Endodermal cell (in vitro differentiated cells): ENCODE data around the gene MTOR. TPM values are rescaled to one million over a fixed set of nuclear protein-coding genes. Genes with fewer than 3 reads are reported as not detected.

Experiments
- DNase-seq: peaks from one replicate; pipeline ENCODE4 v3.0.0-alpha.2; 2017
- H3K27ac ChIP-seq: 2 replicates; pipeline ENCODE4 v1.5.1; 2013; ENCODE audit warnings: mild to moderate bottlenecking, low read depth, low read length, moderate library complexity
- H3K27me3 ChIP-seq: 2 replicates; pipeline ENCODE4 v1.6.1; 2013; ENCODE audit warnings: mild to moderate bottlenecking, low read length, moderate library complexity; ENCODE audit not compliant: insufficient read depth, control insufficient read depth, poor library complexity, severe bottlenecking
- H3K36me3 ChIP-seq: 2 replicates; pipeline ENCODE4 v1.7.0; 2013; ENCODE audit warnings: mild to moderate bottlenecking, low read length, moderate library complexity; ENCODE audit not compliant: control insufficient read depth, insufficient read depth
- H3K4me1 ChIP-seq: one replicate; pipeline ENCODE4 v1.7.0; 2013; ENCODE audit warnings: low read length; ENCODE audit not compliant: control insufficient read depth, insufficient read depth
- H3K4me3 ChIP-seq: 2 replicates; pipeline ENCODE4 v1.5.1; 2013; ENCODE audit warnings: mild to moderate bottlenecking, low read length, moderate library complexity
- H3K9ac ChIP-seq: 2 replicates; pipeline ENCODE4 v1.6.1; 2013; ENCODE audit warnings: mild to moderate bottlenecking, low read length, moderate library complexity; ENCODE audit not compliant: poor library complexity, severe bottlenecking; ENCODE audit errors: extremely low read depth
- H3K9me3 ChIP-seq: 2 replicates; pipeline ENCODE4 v1.6.1; 2013; ENCODE audit warnings: mild to moderate bottlenecking, low read length, moderate library complexity; ENCODE audit not compliant: control insufficient read depth
- H3K27ac Mint-ChIP-seq: 2 replicates; pipeline ENCODE4 v1.8.0; 2020; ENCODE audit warnings: mixed read lengths
- H3K27me3 Mint-ChIP-seq: 2 replicates; pipeline ENCODE4 v1.8.0; 2021; ENCODE audit warnings: mild to moderate bottlenecking, mixed read lengths; ENCODE audit not compliant: insufficient read depth
- H3K36me3 Mint-ChIP-seq: 2 replicates; pipeline ENCODE4 v1.8.0; 2020; ENCODE audit warnings: low read depth, mixed read lengths
- H3K4me1 Mint-ChIP-seq: 2 replicates; pipeline ENCODE4 v1.8.0; 2020; ENCODE audit warnings: mixed read lengths
- H3K4me3 Mint-ChIP-seq: 2 replicates; pipeline ENCODE4 v1.8.0; 2020; ENCODE audit warnings: mild to moderate bottlenecking, moderate library complexity, mixed read lengths
- H3K9me3 Mint-ChIP-seq: 2 replicates; pipeline ENCODE4 v1.8.0; 2020; ENCODE audit warnings: mild to moderate bottlenecking, mixed read lengths
- WGBS, 2 experiments: methylation state at CpG; one replicate each; pipeline versions ENCODE4 v1.1.5 to v1.1.7; 2013; ENCODE audit warnings: missing lambda C conversion rate in 2 of 2, mixed read lengths in 1 of 2; ENCODE audit not compliant: insufficient coverage in 1 of 2, insufficient read length in 1 of 2; 5-methylcytosine and 5-hydroxymethylcytosine counted together
- total RNA-seq, 2 donors: library from RNA; stranded (reverse); fragmentation: NEBNext Ultra II Directional in 1 of 2; extraction: Animal tissue kit (Norgen Biotek cat#: 25700) in 1 of 2; gene quantifications; 2 replicates in 1 of 2; 3 replicates in 1 of 2; pipeline ENCODE4 v1.2.1, GENCODE V29; 2021
- TF ChIP-seq, protein P1 (sequence below): fragments of 200-600 bp; sonication (generic); conservative IDR thresholded peaks from 2 replicates; pipeline ENCODE4 v1.5.0; 2021; ENCODE audit warnings: antibody characterized with exemption, mild to moderate bottlenecking

The MTOR gene
- total RNA-seq, 2 donors from 2014 or later: 69.0 to 78.3 TPM

- TF ChIP-seq, protein P1, sequence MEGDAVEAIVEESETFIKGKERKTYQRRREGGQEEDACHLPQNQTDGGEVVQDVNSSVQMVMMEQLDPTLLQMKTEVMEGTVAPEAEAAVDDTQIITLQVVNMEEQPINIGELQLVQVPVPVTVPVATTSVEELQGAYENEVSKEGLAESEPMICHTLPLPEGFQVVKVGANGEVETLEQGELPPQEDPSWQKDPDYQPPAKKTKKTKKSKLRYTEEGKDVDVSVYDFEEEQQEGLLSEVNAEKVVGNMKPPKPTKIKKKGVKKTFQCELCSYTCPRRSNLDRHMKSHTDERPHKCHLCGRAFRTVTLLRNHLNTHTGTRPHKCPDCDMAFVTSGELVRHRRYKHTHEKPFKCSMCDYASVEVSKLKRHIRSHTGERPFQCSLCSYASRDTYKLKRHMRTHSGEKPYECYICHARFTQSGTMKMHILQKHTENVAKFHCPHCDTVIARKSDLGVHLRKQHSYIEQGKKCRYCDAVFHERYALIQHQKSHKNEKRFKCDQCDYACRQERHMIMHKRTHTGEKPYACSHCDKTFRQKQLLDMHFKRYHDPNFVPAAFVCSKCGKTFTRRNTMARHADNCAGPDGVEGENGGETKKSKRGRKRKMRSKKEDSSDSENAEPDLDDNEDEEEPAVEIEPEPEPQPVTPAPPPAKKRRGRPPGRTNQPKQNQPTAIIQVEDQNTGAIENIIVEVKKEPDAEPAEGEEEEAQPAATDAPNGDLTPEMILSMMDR: no peak
- H3K36me3 ChIP-seq: peaks cover 78% of the 10 kb centered on the region
- H3K27me3 ChIP-seq: no peaks in the 10 kb centered on the region
- no peak overlapping the region for H3K27ac ChIP-seq
- Mint-ChIP-seq H3K36me3 (peaks cover 76% of the 10 kb centered on the region), H3K9me3 (no peaks in the 10 kb centered on the region), H3K4me1 (no peaks in the 10 kb centered on the region), H3K4me3 (no peak overlapping the region), H3K27ac (no peak overlapping the region), H3K27me3 (no peaks in the 10 kb centered on the region)
- no peak for DNase-seq
- no peak overlapping the region for H3K9ac ChIP-seq
- H3K4me3 ChIP-seq: no peak overlapping the region
- H3K9me3 ChIP-seq: no peaks in the 10 kb centered on the region
- 93 to 100% methylated on average over 2 to 4 of the region's 4 CpGs for WGBS, 2 experiments
- no peaks in the 10 kb centered on the region for H3K4me1 ChIP-seq
Measured at GRCh38 chr1:11142618-11143391, 119.5 kb downstream of the MTOR start.

GRCh38 chr1:11138952-11139351 is 123.4 kb downstream of the MTOR start:
- DNase-seq: no peak
- WGBS, 2 experiments: 92 to 93% methylated on average over 3 of the region's 3 CpGs
- Mint-ChIP-seq H3K9me3 (no peaks in the 10 kb centered on the region), H3K4me1 (no peaks in the 10 kb centered on the region), H3K27ac (no peak overlapping the region), H3K27me3 (no peaks in the 10 kb centered on the region), H3K4me3 (no peak overlapping the region), H3K36me3 (peaks cover 58% of the 10 kb centered on the region)
- no peaks in the 10 kb centered on the region for H3K4me1 ChIP-seq
- no peaks in the 10 kb centered on the region for H3K27me3 ChIP-seq
- H3K36me3 ChIP-seq: peaks cover 74% of the 10 kb centered on the region
- TF ChIP-seq, protein P1: no peak
- H3K9ac ChIP-seq: no peak overlapping the region
- no peak overlapping the region for H3K4me3 ChIP-seq
- H3K9me3 ChIP-seq: no peaks in the 10 kb centered on the region
- no peak overlapping the region for H3K27ac ChIP-seq

DNA sequence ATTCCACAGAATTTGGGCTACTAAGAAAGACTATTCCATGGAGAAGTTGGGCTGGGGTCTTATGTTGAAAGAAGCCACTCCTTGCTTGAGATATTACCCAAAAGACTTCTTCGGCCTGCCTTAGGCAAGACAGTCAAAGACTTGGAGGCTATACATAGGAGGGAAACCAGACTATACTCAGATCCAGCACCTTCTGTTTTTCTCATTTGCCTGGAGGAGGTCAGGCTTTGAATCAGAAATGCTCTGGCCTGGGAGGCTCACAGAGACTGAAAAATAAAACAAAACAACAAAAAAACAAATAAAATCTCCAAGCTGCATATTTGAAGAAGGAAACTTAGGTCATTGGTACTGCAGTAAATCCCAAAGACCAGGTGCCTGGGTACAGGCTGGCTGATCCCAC is 124.3 kb downstream of the MTOR start:
- 100% methylated on average over 1 of the region's 1 CpG for WGBS, 2 experiments
- DNase-seq: no peak
- no peak overlapping the region for H3K4me3 ChIP-seq
- H3K27ac ChIP-seq: no peak overlapping the region
- Mint-ChIP-seq H3K4me3 (no peak overlapping the region), H3K9me3 (no peaks in the 10 kb centered on the region), H3K4me1 (no peaks in the 10 kb centered on the region), H3K36me3 (peaks cover 53% of the 10 kb centered on the region), H3K27ac (no peak overlapping the region), H3K27me3 (no peaks in the 10 kb centered on the region)
- H3K9me3 ChIP-seq: no peaks in the 10 kb centered on the region
- H3K4me1 ChIP-seq: no peaks in the 10 kb centered on the region
- TF ChIP-seq, protein P1: no peak
- no peak overlapping the region for H3K9ac ChIP-seq
- H3K36me3 ChIP-seq: peaks cover 73% of the 10 kb centered on the region
- H3K27me3 ChIP-seq: no peaks in the 10 kb centered on the region
